Superior temporal gyrus (tissue), 1 donor: ENCODE results near the gene TEPSIN.

Experiments used
- DNase-seq: peaks from one replicate; pipeline ENCODE4 v3.0.0-alpha.2; 2016; ENCODE audit errors: extremely low spot score

The TEPSIN gene

DNA sequence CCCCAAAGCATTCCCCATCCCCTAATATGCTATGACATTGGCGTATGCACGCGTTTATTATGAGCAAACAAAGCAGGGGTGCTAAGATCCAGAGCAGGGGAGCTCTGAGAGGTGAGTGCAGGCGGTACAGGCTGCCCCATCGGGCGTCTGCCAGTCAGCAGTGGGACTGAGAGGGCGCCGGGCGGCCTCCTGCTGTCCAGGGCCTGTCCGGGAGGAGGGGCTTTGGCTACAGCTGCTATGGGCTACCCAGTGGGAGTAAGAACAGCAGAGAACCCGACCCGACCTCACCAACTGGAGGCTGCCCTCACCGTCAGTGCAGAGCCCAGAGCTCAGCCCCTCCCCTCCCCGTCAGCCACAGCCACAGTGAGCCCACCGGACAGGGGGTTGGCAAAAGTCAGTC is 54.3 kb downstream of the TEPSIN start:
- no peak for DNase-seq

DNA sequence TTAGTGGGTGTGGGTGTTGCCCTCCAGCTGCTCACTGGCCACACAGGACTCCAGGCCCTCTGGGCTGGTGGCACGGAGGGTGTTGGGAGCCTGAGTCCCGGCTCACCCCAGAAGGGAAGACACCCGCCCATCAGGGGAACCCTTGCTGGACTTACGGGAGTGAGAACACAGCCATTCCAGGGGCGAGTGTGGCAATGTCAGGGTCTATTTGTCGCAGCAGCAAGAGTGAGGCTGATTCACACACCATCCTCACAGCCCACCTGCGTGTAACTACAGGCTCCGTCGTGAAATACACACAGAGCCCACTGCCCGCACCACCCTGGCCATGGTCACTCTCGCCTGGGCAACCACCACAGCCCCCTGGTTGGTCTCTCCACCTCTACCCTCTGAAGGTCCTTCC is 55.0 kb downstream of the TEPSIN start:
- DNase-seq: no peak

DNA sequence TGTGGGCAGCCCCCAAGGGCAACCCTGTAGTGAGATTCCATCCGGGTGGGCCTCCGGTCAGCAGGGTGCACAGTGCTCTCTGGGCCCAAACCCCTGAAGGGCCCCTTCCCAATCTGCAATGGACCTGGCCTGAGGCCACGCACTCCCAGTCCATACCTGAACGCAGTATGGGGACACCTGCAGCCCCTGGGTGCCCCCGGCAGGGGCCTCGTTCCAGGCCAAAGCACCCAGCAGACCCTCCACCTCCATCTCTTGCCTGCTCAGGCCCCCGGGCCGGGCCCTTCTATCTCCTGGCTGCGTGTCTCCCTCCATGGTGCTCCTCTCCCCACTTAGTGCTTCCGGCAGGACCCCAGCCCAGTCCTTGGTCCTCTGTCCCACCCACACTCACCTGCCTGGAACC is 55.5 kb downstream of the TEPSIN start:
- DNase-seq: no peak

DNA sequence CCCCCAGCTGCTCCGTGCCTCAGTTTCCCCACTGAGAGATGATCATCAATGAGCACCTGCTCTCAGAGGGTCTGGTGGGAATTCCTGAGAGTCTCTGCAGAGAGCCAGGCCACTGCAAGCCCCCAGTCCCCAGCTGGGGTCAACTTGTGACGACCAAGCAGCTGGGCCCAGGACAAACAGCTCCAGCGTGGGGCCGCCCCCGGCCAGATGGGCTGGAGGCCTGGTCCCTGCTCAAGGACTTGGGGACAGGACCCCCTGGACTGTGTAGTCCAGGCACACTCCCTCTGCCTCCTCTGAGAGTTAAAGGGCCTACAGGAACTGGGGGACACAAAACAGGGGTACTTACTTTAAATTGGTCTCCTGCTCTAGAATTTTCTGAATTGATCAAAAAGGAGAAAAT is 56.3 kb downstream of the TEPSIN start:
- DNase-seq: no peak

DNA sequence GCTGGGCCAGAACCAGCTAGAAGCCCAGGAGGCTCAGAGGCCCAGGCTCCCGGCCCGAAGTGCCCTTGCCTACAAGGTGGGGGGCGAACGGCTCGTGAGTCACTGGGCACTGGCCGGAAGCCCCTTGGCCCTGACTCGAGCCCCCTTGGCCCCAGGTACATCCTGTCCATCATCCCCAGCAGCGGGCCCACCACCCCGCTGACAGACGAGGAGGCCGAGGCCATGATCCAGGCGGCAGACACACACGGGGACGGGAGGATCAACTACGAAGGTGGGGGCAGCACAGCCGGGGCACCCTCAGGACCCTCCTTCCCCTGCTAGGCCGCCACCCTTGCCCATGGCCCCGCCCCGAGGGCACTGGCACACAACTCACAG is 57.1 kb downstream of the TEPSIN start:
- DNase-seq: no peak

DNA sequence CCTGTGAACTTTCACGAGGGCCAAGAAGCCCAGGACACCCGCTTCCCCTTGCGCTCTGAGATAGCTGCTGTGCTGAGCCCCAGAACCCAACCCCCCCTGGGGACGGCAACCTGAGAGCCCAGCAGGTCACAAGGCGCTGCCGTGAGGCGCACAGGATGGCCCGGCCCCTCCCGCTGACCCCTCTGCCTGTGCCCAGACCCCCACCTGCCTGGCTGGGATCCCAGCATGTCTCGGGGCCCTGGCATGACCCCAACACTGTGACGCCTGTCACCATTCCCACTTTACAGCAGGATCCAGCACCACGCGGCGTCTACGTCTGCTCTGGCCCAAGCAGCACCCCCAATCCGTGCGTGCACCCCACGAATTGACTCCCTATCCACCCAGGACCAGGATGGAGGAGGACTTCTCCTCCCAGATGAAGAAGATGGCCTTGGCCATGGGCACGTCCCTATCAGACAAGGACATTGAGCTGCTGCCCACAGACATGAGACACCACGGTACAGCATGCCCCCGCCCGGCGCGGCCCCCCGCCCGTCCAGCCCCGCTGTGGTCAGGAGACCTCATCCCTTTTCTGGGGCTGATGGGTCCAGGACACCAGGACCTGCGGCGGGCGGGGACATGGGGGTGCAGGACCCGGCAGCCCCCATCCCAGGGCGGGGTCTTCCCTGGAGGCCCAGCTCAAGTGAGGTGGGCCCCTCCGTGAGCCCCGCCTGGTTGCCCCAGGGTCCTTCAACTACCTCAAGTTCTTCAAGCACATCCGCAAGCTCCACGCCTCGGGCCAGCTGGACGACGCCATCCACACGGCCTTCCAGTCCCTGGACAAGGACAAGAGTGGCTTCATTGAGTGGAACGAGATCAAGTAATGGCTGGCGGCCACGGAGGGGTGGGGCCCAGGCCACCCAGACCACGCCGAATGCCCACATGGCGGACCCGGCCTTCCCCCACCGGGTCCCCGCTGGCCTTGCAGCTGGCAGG is 57.7 kb downstream of the TEPSIN start:
- no peak for DNase-seq

DNA sequence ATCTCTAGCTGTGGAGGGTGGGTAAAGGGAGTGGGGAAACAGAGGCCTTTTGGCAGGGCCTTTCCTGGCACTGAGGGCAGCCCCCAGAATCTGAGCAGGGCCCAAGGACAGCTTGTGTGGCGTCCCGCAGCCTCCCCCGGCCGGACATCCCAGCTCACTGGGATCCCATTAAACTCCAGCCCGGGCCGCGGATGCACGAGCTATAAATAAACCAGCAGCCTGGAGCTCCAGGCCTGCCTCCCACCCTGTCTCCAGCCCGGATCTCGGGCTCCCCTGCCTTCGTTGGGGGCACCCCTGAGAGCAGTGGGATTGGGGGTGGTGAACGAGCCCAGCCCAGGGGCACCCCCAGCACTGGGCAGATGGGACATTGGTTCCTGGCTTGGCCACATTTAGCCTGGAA is 59.0 kb downstream of the TEPSIN start:
- DNase-seq: no peak

DNA sequence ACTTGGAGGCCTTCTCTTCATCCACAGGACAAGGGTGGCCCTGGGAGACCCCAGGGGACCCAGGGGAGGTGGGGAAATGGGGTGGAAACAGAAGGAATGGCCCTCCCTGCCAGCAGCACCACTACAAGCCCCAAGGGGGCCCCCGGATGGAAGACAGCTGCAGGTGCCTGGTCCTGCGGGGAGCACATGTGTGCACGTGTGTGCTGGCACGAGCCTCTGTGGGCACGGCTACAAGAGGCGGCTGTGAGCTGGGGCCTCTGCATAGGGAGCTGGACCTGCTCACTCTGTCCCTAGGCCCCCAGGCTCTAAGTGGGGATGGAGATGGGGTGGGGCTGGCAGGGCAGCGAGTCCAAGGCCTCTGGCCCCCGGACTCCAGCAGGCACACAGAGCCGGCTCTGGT is 59.6 kb downstream of the TEPSIN start:
- DNase-seq: no peak
